CMK (cell line): ENCODE measurements around the gene MGAT4D.
"Not testable (repeated sequence)": the region's sequence is repeated elsewhere in the genome, so short reads cannot be mapped to it uniquely, and the experiment has no call there.

Experiments used
- DNase-seq: peaks from one replicate; pipeline ENCODE4 v3.0.0-alpha.2; 2010; ENCODE audit warnings: low read depth

MGAT4D gene

DNA sequence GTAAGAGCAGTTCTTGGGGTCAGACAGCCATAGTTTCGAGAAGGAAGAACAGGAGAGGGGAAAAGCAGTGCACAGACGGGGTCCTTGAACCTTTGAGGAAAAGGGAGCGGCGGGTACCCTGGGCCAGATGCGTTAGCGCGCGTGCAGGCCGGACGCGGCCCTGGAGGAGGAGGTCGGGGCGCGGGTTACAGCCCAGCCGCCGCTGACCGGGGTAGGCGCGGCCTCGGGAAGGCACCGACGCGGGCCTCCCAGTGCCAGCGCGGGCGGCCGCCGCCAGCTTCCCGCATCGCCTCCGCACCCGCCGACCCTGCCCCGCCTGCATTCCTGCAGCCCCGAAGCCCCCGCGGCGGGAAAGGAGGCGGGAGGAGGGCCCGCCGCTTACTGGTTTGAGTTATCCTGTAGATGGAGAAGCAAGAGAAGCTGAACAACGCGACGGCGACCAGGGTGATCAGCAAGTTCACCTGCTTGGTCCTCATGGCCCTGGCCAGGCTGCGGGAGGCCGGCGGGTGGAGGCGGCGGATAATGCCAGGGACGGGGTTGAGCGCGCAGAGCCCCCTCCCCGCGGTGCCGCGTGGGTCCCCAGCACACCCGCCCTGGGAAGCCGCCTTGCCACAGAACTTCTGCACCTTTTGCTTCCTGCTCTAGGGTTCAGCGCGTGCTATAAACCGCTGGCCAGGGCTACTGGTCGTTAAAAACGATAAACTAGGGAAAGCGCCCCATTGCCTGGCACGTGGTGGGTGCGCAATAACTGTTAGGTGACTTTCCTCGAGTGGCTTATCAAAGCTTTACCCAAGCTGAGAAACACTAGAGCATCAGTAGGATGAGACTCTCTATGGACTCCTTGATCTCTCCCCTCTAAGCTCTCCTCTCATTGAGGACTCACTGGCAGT lies at the start of gene MGAT4D:
MGAT4D (minus strand) TSS at position 547 of the 890 bp plus-strand sequence; CDS start at position 476, 71 bp downstream.
- no peak for DNase-seq

DNA sequence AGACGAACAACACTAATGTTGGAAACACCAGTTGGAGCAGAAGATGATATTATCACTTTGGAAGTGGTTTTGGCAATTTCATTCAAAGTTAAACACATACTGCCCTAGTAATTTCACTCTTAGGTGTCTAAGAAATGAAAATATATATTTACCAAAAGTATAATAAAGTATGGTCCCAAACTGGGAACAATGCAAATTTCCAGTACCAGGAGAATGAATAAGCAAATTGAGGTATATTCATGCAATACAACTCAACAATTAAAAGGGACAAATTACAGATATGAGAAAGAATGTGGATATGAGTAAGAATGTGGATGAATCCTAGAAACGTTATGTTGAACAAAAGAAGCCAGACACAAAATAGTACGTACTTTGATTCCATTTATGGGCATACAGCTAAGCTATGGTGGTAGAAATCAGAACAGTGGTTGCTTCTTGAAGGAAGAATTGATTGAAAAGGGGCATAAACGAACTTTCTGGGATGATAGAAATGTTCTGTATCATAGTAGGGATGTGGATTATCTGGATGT lies 35.9 kb upstream of the MGAT4D start:
- no peak for DNase-seq

DNA sequence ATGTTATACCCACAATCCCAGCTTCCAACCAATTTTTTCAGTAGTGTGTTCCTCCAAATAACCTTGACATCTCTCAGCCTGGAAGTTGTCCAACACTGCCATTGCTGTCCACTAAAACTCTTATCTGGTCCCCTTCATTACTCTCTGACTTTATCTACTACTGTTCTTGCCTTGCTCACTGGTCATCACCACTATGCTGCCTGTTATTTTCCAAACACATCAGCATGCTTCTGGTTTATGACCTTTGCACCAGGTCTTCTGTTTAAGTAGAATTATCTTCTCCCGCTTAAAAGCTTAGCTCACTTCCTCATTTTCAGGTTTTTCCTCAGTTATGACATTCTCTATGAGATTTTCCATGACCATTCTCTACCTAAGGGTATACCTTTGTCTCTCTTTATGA lies 31.3 kb upstream of the MGAT4D start:
- DNase-seq = no peak

DNA sequence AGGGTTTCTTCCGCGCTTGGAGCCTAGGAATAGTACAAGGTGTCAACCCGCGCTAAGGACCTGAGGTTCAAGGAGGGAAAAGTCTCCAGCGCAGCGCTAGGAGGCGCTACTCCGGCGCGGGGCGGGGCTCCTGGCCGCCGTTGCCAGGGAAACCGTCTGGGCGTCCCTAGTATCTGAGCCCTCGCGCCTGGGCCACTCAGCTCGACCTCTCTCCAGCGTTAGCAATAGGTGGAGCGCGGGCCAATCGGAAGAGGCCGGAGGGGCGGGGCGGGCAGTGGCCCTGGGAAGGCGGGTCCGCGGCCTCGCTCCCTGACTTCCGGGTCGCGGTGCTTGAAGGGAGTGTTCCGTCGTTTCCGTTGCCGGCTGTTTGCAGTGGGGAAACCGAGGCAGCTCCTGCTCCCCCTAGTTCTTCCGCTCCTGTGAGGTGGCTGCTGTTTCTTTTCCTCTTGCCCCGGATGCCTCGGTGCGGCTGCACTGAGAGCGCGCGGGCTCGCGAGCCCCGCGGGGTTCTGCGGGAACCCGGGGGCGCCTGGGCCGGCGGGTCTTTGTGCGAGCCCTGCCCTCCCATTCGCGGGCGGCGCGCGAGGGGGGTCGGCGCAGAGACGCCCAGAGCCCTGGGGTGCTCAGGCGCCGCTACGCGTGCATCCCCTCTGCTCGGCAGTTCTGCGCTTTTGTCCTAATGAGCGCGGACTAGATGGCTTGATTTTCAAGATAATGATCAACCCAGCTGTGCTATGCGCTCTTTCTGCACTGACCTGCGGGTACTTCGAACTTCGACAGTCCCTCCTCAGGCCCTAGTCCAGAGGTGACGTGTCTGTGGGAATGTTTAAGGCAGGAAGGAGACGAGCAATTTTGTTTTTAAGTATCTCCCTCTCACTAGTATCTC lies 26.0 kb upstream of the MGAT4D start, which contains the start of gene ELMOD2:
ELMOD2 (plus strand) TSS at position 312 of the 886 bp plus-strand sequence. CDS start 1,261 bp downstream, outside the sequence.
- peak; percentile 87 for DNase-seq

DNA sequence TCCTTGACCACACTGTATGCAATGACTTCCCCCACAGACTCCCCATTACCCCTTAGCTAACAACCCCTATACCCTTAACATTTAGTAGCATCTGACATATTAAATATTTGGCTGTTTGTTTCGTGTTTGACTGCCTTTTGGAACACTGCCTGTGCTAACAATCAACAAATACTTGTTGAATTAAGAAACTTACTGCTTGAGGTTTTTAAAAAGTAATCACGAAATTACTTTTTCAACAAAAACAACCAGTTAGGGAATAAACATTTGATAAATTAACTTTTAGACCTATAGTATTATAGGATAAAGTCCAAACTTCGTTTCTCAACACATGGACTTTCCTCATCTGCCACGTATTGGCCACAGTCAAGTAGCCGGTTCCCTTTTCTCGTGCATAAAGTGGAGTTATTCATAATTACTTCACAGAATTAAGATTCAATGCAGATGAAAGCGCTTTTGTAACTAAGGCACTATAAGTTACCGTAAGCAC lies 25.3 kb upstream of the MGAT4D start:
- DNase-seq = no peak

DNA sequence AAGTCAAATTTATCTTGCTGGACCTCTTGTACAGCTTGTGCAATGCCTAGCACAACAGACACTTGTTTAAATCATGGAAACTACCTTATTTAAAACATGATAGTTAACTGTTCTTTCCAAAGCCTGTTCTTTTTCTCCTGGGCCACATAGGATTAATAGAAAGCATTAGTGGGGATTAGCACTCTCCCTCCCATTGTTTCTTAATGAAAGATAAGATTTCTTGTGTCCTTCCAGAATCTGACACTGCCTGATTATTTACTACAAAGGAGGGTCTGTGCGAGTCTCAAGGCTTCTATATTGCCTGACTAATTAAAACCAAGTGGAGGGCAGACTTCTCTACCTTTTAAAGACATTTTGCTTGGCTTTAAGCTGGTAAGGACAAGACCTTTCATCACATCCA lies 17.3 kb upstream of the MGAT4D start:
- DNase-seq = no peak

DNA sequence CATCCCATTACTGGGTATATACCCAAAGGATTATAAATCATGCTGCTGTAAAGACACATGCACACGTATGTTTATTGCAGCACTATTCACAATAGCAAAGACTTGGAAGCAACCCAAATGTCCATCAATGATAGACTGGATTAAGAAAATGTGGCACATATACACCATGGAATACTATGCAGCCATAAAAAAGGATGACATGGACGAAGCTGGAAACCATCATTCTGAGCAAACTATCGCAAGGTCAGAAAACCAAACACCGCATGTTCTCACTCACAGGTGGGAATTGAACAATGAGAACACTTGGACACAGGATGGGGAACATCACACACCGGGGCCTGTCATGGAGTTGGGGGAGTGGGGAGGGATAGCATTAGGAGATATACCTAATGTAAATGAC lies 15.7 kb upstream of the MGAT4D start:
- DNase-seq = not testable (repeated sequence)

DNA sequence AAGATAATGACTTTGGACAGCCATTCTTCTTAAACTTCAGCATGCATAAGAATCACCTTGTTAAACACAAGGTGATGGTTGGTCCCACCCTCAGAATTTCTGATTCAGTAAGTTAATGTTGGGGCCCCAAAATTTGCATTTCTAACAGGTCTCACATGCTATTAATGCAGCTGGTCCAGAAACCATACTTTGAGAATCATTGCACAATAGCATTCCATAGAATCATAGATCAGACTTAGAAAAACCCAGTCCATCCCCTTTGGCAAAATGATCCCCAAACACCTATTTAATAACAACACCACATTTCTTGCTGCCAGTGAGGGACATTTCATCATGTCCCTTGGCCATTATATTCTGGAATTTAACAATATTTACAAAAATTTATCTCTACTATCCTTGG lies 6.2 kb upstream of the MGAT4D start:
- DNase-seq = no peak

DNA sequence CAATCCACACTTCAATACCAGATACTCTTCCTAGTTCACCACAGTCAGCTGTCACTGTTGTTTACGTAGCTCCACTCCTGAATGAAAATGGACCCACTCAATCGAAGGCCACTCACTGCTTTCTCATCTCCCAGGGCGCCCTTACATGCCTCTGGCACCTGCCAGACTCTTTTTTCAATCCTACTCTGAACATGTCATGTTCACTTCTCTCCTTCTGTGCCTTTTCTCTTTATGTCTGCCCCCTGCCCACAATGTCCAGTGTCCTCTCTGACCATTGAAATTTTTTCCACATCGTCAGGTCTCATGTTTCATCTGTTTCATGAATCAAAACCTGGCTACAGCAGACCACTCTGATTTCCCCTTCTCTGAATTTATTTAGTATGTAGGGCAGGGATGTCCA lies 1.3 kb upstream of the MGAT4D start:
- DNase-seq = no peak

DNA sequence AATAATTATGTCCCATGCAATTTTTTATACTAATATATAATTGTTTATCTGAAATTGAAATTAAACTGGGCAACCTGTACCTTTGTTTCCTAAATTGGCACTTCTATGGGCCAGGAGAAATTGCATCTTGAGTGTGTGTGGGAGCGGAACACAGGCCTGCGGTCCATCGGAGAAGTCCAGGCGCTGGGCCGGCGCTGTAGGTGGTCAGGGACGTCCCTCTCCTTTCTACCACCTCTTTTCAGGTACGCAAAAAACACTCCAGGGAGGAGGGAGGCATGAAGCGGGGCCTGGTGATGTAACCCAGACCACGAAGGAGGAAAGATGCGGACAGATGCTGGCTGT lies 717 bp downstream of the MGAT4D start:
- DNase-seq = no peak

DNA sequence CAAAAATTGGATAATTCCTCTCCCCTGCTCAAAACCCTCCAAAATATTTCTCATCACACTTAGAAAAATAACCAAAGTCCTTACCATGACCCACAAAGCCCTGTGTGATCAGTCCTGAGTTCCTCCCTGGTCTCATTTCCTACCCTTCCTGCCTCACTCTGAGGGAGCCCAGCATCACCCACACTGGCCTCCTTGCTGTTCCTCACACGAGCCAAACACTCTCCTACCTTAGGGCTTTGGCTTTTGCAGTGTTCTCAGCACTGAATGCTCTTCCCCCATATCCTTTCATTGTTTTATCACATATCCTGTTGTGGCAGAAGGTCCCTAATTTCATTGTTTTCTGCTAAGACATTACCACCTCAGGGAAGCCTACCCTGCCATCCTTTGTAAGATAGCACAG lies 12.2 kb downstream of the MGAT4D start:
- no peak for DNase-seq

DNA sequence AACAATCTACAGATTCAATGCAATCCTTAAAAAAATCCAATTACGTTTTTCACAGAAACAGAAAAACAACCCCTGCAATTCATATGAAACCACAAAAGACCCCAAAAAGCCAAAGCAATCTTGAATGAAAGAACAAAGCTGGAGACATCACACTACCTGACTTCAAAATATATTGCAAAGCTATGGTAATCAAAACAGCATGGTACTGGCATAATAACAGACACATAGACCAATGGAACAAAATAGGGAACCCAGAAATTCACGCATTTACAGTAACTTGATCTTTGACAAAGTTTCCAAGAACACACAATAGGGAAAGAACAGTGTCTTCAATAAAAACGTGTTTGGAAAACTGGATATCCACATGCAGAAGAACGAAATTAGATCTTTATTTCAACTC lies 14.6 kb downstream of the MGAT4D start:
- no peak for DNase-seq

DNA sequence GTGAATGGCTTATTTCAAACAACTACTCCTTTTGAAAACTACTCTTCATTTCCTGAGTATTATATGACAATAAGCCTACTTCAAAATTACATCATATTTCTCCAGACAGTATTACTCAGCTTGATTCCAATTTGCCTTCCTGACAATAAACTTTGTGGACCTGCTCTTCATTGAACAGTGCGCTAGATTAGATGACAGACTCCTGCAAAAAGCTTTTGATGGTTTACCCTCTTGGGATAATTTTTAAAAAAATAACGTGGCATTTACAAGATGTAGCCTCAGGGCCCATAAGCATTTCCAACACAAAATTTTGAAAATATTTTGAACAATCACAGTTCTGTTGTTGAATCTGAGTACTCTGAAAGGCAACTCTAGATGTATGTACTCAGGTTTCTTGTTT lies 25.9 kb downstream of the MGAT4D start:
- DNase-seq = no peak

DNA sequence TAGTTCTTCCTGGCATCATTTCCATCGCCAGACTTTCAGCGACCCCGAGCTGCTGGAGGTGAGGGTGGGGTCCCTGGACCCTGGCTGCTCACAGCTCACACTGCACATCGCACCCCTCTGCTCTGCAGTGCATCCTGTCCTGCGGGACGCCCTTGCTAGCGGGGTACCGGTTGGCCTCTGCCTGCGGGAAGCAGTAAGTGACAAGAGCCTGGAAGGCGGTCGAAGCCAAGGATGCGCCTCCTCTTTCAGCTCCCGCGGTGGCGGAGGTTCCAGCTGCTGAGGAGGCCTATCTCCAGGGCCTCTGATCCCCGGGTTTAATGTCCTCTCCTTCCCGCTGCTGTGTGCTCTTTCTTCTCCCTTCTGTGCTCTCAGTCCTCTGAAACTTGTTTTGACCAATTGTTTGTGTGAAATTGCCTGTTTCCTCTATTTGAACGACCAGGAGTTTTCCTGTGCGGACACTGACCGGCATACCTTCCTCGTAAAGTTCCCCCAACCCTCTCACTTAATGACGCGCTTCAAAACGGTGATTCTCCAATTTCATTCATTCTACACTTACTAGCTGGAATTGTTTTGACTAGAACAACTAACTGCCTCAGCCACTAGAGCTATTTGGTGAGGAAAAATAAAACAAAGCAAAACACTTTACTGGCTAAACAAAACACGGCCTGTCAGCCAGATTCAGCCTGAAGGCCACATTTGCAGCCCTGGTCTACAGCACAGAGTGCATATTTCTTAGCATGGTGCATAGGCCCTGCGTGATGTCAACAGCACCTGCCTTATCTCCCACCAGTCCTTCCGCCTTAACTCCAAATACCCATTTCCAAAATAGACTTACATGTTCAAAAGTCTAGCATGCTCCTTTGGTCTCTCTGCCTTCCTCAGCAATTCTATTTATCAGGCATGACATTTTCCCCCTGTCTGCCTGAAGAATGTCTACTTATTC lies 28.0 kb downstream of the MGAT4D start:
- DNase-seq = no peak

DNA sequence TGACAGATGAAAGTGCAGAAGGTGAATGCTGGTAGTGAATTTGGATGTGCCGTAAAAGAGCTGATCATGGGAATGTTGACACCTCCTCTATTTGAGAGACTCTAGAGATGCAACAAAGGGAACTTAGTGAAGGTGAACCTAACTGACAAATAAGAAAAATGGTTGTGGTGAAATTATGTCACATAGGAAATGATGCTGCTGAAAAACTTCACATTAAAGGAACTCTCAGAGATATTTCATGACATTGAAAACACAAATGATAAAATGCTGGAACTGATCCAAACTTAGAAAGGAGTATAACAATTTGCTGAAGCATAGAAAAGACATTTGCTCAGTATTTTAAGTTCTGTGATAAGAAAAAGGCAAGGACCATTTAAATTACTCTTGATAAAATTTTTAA lies 31.9 kb downstream of the MGAT4D start:
- DNase-seq = no peak

DNA sequence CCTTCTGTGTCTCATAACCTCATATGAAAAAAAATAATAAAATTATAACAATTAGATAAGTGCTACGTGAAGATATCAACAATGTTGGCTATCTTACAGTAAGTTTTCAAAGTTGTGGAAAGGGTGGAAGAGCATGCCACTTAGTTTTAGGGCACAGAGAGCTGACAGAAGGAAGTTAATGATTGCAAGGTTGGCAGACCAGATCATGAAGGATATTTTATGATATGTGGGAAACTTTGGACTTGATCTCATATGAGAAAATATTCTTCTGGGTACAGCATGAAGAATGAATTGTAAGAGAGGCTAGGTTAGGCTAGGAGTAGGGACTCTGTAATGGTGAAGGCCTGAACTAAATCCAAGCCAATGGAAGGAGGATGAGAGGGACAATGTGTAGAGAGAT lies 34.5 kb downstream of the MGAT4D start:
- DNase-seq = no peak

DNA sequence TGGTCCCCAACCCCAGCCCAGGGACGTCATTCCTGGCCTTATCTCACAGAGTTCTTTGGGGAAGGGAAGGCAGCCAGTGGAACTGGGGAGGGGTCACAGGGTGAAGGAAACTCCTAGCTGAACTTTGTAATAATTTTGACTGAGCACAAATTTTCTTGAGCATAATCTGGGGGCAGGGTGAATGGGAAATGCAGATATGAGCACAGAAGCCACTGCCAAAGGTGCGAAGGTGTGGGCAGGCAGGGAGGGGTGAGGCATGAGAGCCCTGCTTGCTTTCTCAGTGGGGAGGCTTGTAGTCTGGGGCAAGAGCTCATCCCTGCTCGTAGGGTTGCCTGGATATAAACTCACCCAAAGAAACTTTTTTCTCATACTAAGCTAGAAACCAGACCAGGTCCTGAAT lies 34.9 kb downstream of the MGAT4D start:
- DNase-seq = no peak

DNA sequence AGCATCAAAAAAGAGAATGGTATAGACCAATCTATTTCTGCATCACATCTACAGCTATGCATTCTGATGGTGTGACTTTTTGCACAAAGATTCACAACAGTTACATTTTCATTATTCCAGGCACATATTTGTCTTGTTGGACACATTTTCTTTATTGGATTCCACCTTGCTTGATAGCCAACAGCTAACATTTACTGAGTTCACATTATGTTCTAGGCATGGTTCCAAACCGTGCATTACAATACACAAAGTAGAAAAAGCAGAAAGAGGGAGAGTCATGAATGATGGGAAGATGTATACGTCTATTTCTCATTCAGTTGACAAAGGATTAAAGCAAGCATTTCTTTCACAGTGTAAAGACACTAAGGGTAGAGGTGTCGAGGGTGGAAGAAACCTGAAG lies 47.7 kb downstream of the MGAT4D start:
- no peak for DNase-seq

DNA sequence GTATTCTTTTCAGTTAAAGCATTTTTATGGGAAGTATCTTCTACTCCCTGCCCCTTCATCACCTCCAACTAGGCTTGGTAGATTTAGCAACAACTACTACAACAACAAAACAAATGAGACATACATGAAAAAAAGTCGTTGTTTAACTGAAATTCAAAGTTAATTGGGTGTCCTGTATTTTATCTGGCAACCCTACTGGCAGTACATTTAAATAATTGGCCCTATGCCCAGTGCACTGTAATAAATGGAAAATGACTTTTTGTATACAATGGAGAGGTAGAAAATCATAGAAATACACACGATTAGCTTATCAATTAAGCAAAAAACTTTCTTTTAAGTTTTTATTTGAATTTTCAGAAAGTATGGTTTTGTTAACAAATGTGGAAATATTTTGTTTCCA lies 49.3 kb downstream of the MGAT4D start:
- no peak for DNase-seq

DNA sequence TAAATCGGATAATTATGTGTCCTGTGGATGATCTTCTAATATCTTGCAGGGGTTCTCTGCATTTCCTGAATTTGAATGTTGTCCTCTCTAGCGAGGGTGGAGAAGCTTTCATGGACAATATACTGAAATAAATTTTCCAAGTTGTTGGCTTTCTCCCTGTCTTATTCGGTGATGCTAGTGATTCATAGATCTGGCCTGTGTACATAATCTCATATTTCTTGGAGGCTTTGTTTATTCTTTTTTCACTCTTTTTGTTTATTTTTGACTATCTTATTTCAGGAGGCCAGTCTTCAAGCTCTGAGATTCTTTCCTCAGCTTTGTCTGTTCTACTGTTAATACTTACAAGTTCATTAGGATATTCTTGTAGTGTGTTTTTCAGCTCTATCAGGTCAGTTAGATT lies 49.9 kb downstream of the MGAT4D start:
- DNase-seq = no peak

DNA sequence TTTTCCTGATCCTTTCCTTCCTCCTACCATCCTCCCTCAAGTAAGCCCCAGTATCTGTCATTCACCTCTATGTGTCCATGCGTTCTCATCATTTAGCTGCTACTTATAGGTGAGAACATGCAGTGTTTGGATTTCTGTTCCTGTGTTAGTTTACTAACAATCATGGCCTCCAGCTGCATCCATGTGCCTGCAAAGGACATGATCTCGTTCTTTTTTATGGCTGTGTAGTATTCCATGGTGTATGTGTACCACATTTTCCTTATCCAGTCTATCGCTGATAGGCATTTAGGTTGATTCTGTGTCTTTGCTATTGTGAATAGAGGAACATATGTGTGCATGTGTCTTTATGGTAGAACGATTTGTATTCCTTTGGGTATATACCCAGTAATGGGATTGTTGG lies 53.7 kb downstream of the MGAT4D start:
- not testable (repeated sequence) for DNase-seq
